ENCODE data around the gene KCNT2.
"Not testable (repeated sequence)": the region's sequence is repeated elsewhere in the genome, so short reads cannot be mapped to it uniquely, and the experiment has no call there.

Gene KCNT2

DNA sequence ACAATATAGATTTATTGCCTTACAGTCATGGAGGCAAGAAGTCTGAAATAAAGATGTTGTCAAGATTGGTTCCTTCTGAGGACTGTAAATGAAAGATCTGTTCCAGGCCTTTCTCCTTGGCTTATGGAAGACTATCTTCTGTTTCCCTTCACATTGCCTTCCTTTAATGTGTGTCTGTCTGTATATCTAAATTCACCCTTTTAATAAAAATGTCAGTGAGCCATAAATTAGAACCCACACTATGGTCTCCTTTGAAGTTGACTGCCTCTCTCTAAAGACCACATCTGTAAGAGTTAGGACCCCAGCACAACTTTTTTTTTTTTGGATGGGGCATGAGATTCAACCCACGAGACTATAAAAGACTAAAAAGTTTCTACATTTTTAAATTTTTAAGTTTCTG lies 305.8 kb downstream of the KCNT2 start:
- no peak overlapping the region for H3K4me2 ChIP-seq (ENCODE audit: low read length)
- H2AFZ ChIP-seq: no peak overlapping the region
- no peak overlapping the region for H3K27ac ChIP-seq
- no peaks in the 10 kb centered on the region for H3K4me1 ChIP-seq
- H3K36me3 ChIP-seq (ENCODE audit: control insufficient read depth, insufficient read depth, low read length): no peaks in the 10 kb centered on the region
- H3K79me2 ChIP-seq: no peaks in the 10 kb centered on the region
- H3K4me3 ChIP-seq (ENCODE audit: low read depth, low read length): no peak overlapping the region
- TF ChIP-seq, protein P1, sequence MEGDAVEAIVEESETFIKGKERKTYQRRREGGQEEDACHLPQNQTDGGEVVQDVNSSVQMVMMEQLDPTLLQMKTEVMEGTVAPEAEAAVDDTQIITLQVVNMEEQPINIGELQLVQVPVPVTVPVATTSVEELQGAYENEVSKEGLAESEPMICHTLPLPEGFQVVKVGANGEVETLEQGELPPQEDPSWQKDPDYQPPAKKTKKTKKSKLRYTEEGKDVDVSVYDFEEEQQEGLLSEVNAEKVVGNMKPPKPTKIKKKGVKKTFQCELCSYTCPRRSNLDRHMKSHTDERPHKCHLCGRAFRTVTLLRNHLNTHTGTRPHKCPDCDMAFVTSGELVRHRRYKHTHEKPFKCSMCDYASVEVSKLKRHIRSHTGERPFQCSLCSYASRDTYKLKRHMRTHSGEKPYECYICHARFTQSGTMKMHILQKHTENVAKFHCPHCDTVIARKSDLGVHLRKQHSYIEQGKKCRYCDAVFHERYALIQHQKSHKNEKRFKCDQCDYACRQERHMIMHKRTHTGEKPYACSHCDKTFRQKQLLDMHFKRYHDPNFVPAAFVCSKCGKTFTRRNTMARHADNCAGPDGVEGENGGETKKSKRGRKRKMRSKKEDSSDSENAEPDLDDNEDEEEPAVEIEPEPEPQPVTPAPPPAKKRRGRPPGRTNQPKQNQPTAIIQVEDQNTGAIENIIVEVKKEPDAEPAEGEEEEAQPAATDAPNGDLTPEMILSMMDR (IDR thresholded peaks at IDR 0.05): no peak
- no peaks in the 10 kb centered on the region for H3K9me3 ChIP-seq (ENCODE audit: control insufficient read depth, low read length)
- H3K27me3 ChIP-seq (ENCODE audit: control insufficient read depth, insufficient read depth, low read length): no peaks in the 10 kb centered on the region
- no peak overlapping the region for H3K9ac ChIP-seq

DNA sequence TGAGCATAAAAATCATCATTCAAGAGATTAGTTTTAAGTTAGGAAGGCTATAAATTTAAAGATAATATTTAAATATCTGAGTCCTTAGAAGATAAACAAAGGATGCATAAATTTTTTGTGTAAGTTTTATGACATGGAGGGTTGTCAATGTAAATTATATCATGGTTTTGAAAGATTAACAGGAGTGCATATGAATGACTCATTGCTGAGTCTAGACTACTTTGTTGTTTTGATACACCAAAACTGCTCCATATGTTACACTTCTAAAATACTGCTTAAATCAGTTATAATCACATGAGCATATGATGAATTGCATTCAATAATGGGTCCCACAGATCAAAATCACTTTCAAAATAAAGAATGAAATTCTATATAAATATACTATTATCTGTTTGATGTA lies 312.5 kb downstream of the KCNT2 start:
- no peaks in the 10 kb centered on the region for H3K4me1 ChIP-seq
- no peaks in the 10 kb centered on the region for H3K79me2 ChIP-seq
- no peak overlapping the region for H3K4me2 ChIP-seq (ENCODE audit: low read length)
- TF ChIP-seq, protein P1 (IDR thresholded peaks at IDR 0.05): no peak
- no peaks in the 10 kb centered on the region for H3K36me3 ChIP-seq (ENCODE audit: control insufficient read depth, insufficient read depth, low read length)
- H3K27me3 ChIP-seq (ENCODE audit: control insufficient read depth, insufficient read depth, low read length): no peaks in the 10 kb centered on the region
- H3K27ac ChIP-seq: no peak overlapping the region
- H3K9me3 ChIP-seq (ENCODE audit: control insufficient read depth, low read length): no peaks in the 10 kb centered on the region
- no peak overlapping the region for H3K9ac ChIP-seq
- no peak overlapping the region for H2AFZ ChIP-seq
- H3K4me3 ChIP-seq (ENCODE audit: low read depth, low read length): no peak overlapping the region

DNA sequence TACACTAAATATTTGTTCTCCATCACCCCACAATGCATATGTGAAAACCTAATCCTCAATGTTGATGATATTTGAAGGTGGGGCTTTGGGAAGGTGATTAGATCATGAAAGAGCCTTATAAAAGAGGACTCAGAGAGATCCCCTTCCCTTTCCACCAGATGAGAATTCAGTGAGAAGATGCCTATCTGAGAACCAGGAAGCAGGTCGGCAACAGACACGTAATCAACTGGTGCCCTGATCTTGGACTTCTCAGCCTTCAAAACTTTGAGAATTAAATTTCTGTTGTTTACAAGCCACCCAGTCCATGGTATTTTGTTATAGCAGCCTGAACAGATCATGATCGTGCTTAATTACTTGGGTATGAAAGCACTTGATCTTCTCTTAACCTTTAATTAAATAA lies 329.4 kb downstream of the KCNT2 start:
- Histone ChIP-seq H3K4me2 (ENCODE audit: low read length) (no peak overlapping the region), H3K79me2 (no peaks in the 10 kb centered on the region), H3K36me3 (ENCODE audit: control insufficient read depth, insufficient read depth, low read length) (no peaks in the 10 kb centered on the region), H3K9me3 (ENCODE audit: control insufficient read depth, low read length) (no peaks in the 10 kb centered on the region), H3K4me3 (ENCODE audit: low read depth, low read length) (no peak overlapping the region), H2AFZ (no peak overlapping the region), H3K9ac (no peak overlapping the region), H3K27me3 (ENCODE audit: control insufficient read depth, insufficient read depth, low read length) (no peaks in the 10 kb centered on the region), H3K4me1 (no peaks in the 10 kb centered on the region), H3K27ac (no peak overlapping the region)
- TF ChIP-seq, protein P1 (IDR thresholded peaks at IDR 0.05): no peak

DNA sequence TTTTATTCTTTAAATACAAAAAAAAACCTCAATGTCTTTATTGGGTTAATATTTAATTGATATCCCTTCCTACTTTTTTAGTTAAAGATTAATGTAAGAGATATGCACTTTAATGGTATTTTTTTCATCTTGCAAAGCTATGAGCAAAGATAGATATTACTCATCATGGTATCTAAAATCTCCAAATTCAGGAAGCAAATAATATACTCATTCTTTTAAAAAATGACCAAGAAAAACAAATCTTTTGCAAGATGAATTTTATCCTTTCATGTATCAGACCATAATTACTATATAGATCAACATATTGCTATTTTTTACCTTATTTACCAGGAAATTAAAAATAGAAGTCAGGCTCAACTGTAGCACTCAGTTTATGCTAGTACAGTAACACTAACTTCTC lies 330.4 kb downstream of the KCNT2 start:
- no peaks in the 10 kb centered on the region for H3K4me1 ChIP-seq
- H3K9me3 ChIP-seq (ENCODE audit: control insufficient read depth, low read length): no peaks in the 10 kb centered on the region
- TF ChIP-seq, protein P1 (IDR thresholded peaks at IDR 0.05): no peak
- no peak overlapping the region for H3K27ac ChIP-seq
- H3K4me2 ChIP-seq (ENCODE audit: low read length): no peak overlapping the region
- no peaks in the 10 kb centered on the region for H3K36me3 ChIP-seq (ENCODE audit: control insufficient read depth, insufficient read depth, low read length)
- H3K79me2 ChIP-seq: no peaks in the 10 kb centered on the region
- no peak overlapping the region for H3K4me3 ChIP-seq (ENCODE audit: low read depth, low read length)
- H3K27me3 ChIP-seq (ENCODE audit: control insufficient read depth, insufficient read depth, low read length): no peaks in the 10 kb centered on the region
- H3K9ac ChIP-seq: no peak overlapping the region
- H2AFZ ChIP-seq: no peak overlapping the region

DNA sequence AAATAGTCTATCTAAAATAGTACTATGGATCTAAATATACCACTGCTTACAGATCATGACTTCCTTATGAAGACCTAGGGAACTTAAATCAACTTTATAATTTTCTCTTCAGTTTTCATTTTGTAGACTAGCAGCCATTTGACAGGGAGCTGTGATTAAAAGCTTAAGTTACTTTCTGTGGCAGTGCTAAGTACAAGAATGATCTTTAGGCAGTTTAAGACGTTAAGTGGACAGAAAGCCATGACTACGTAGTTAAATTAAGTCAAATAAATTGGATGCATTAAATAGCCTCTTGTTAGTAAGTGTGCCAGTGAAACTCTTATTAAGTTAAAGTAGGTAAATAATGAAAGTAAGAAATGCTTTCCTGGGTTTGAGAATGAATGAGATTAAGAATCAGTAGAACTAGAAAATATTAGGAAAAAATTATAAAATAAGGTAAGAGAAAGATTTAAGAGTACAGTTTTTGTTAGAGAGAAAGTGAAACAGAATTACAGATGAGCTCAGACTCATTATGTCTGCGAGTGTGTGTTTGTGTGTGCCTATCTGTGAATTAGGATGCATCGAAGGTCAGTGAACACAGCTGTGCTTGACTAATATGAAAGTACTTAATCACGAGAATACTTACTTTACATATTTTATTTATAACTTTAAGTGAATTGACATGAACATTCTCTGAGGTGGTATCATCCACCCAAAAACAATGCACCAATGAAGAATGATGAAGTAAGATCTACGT lies 336.9 kb downstream of the KCNT2 start:
- Histone ChIP-seq H3K4me1 (no peaks in the 10 kb centered on the region), H3K27me3 (ENCODE audit: control insufficient read depth, insufficient read depth, low read length) (no peaks in the 10 kb centered on the region), H3K4me3 (ENCODE audit: low read depth, low read length) (no peak overlapping the region), H3K9ac (no peak overlapping the region), H3K9me3 (ENCODE audit: control insufficient read depth, low read length) (no peaks in the 10 kb centered on the region), H3K36me3 (ENCODE audit: control insufficient read depth, insufficient read depth, low read length) (no peaks in the 10 kb centered on the region), H3K27ac (no peak overlapping the region), H2AFZ (no peak overlapping the region), H3K4me2 (ENCODE audit: low read length) (no peak overlapping the region), H3K79me2 (no peaks in the 10 kb centered on the region)
- TF ChIP-seq, protein P1 (IDR thresholded peaks at IDR 0.05): no peak

DNA sequence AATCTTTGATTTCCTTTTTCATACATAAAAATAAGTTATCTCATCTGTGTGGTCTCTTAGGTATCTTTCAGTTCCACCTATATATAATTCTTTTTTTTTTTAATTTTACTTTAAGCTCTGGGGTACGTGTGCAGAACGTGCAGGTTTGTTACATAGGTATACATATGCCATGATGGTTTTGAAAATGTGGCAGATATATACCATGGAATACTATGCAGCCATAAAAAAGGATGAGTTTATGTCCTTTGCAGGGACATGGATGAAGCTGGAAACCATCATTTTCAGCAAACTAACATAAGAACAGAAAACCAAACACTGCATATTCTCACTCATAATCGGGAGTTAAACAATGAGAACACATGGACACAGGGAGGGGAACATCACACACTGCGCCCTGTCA lies 345.2 kb downstream of the KCNT2 start:
- not testable (repeated sequence) for H3K9me3 ChIP-seq (ENCODE audit: control insufficient read depth, low read length); H3K36me3 ChIP-seq (ENCODE audit: control insufficient read depth, insufficient read depth, low read length); H3K27ac ChIP-seq; H3K4me2 ChIP-seq (ENCODE audit: low read length); H3K79me2 ChIP-seq; H3K4me3 ChIP-seq (ENCODE audit: low read depth, low read length); H2AFZ ChIP-seq; H3K4me1 ChIP-seq; H3K27me3 ChIP-seq (ENCODE audit: control insufficient read depth, insufficient read depth, low read length); H3K9ac ChIP-seq

Measured in parathyroid adenoma (tissue), 2 donors.